ENCODE results near the gene MLPH.

The MLPH gene

GRCh38 chr2:237572021-237572741 lies 85.1 kb downstream of the MLPH start:
- peak; percentile 80 to 84 for DNase-seq

GRCh38 chr2:237572742-237573101 lies 85.7 kb downstream of the MLPH start:
- DNase-seq: no peak

GRCh38 chr2:237573721-237574415 lies 86.8 kb downstream of the MLPH start:
- DNase-seq: no peak

GRCh38 chr2:237574467-237574866 lies 87.4 kb downstream of the MLPH start:
- no peak for DNase-seq

GRCh38 chr2:237574894-237575868 lies 88.1 kb downstream of the MLPH start:
- no peak for DNase-seq

GRCh38 chr2:237575869-237576862 lies 89.1 kb downstream of the MLPH start:
- DNase-seq: no peak

- DNase-seq: no peak
Measured at GRCh38 chr2:237576974-237577373, 89.9 kb downstream of the MLPH start.

GRCh38 chr2:237577458-237577857 lies 90.4 kb downstream of the MLPH start:
- DNase-seq: no peak

GRCh38 chr2:237577956-237578870 lies 91.2 kb downstream of the MLPH start:
- no peak for DNase-seq

GRCh38 chr2:237581326-237581725 lies 94.3 kb downstream of the MLPH start:
- no peak for DNase-seq

GRCh38 chr2:237581751-237582746 lies 95.0 kb downstream of the MLPH start:
- peak; percentile 35 to 62 for DNase-seq

- no peak for DNase-seq
Measured at GRCh38 chr2:237583385-237584295, 96.6 kb downstream of the MLPH start.

GRCh38 chr2:237585590-237586221 lies 98.7 kb downstream of the MLPH start:
- no peak for DNase-seq

GRCh38 chr2:237588044-237588696 lies 101.1 kb downstream of the MLPH start:
- DNase-seq: no peak

GRCh38 chr2:237590272-237591140 lies 103.5 kb downstream of the MLPH start, which contains the start of gene RAB17:
TSS of gene RAB17 (minus strand) at chr2:237590734. CDS start at chr2:237586154, 4,580 bp downstream.
- no peak for DNase-seq
